H1 (cell line): ENCODE data around the gene DOCK11. TPM values are rescaled to one million over a fixed set of nuclear protein-coding genes. Genes with fewer than 3 reads are reported as not detected.

Experiments used
- CTCF ChIA-PET: fragments of 300-600 bp; sonication (Branson Sonifier 250); formaldehyde crosslinking; loops from one replicate; lab custom pipeline; 2021; ENCODE audit not compliant: partially characterized antibody; lab: Charles Lee
- POLR2A ChIA-PET: fragments of 300-600 bp; sonication (Branson Sonifier 250); formaldehyde crosslinking; loops from one replicate; lab custom pipeline; 2021; ENCODE audit warnings: inconsistent platforms; ENCODE audit not compliant: partially characterized antibody; lab: Charles Lee
- DNase-seq, 2 experiments: peaks; one replicate each; pipeline versions ENCODE4 v3.0.0 to v3.0.0-alpha.2; 2010 to 2022; ENCODE audit warnings: low spot score in 2 of 2, low read depth in 1 of 2, mixed read lengths in 1 of 2
- FAIRE-seq: peaks from 2 replicates; lab custom pipeline; 2011; peaks lifted over from hg19 to GRCh38; lab: Jason Lieb, UNC
- H2AFZ ChIP-seq: 2 replicates; pipeline ENCODE4 v1.8.1; 2012; ENCODE audit warnings: low read length, inconsistent platforms
- H2AK5ac ChIP-seq: 2 replicates; pipeline ENCODE4 v1.6.1; 2013; ENCODE audit warnings: low read depth, low read length
- H2BK120ac ChIP-seq: replicated peaks from 2 replicates; pipeline ENCODE3; 2013; ENCODE audit warnings: low read depth, low read length, inconsistent platforms
- H2BK12ac ChIP-seq: 2 replicates; pipeline ENCODE4 v1.6.1; 2013; ENCODE audit warnings: low read depth, low read length
- H2BK15ac ChIP-seq: 2 replicates; pipeline ENCODE4 v1.6.1; 2013; ENCODE audit warnings: low read length
- H2BK20ac ChIP-seq: 2 replicates; pipeline ENCODE4 v1.6.1; 2013; ENCODE audit warnings: low read length
- H2BK5ac ChIP-seq: 2 replicates; pipeline ENCODE4 v1.6.1; 2013; ENCODE audit warnings: low read depth, low read length
- H3K14ac ChIP-seq: 2 replicates; pipeline ENCODE4 v1.6.1; 2013; ENCODE audit warnings: inconsistent platforms; ENCODE audit not compliant: insufficient read length
- H3K18ac ChIP-seq: 2 replicates; pipeline ENCODE4 v1.6.1; 2013; ENCODE audit warnings: low read length; ENCODE audit errors: extremely low read depth
- H3K23ac ChIP-seq: 2 replicates; pipeline ENCODE4 v1.6.1; 2013; ENCODE audit warnings: inconsistent platforms; ENCODE audit not compliant: insufficient read length
- H3K23me2 ChIP-seq: 2 replicates; pipeline ENCODE4 v1.6.1; 2013; ENCODE audit warnings: low read depth, low read length
- H3K27ac ChIP-seq: 2 replicates; pipeline ENCODE4 v1.6.1; 2011; ENCODE audit warnings: low read depth, low read length, inconsistent platforms
- H3K27me3 ChIP-seq, 4 experiments: replicated peaks in 1 of 4; 1 replicate in 1 of 4; 2 replicates in 3 of 4; pipeline versions ENCODE4 v1.6.1 to v1.8.1; 2011 to 2013; ENCODE audit warnings: low read length in 3 of 4, mild to moderate bottlenecking in 3 of 4, inconsistent platforms in 2 of 4, mixed read lengths in 2 of 4, moderate library complexity in 1 of 4; ENCODE audit not compliant: control insufficient read depth in 3 of 4, insufficient read depth in 3 of 4; ENCODE audit errors: extremely low read depth in 1 of 4
- H3K36me3 ChIP-seq, 4 experiments: 2 replicates each; pipeline versions ENCODE4 v1.6.1 to v1.8.1; 2011 to 2013; ENCODE audit warnings: mild to moderate bottlenecking in 4 of 4, low read length in 3 of 4, moderate library complexity in 2 of 4, control low read depth in 1 of 4, inconsistent platforms in 1 of 4; ENCODE audit not compliant: insufficient read depth in 4 of 4, control insufficient read depth in 2 of 4
- H3K4ac ChIP-seq: replicated peaks from 2 replicates; pipeline ENCODE3; 2013; ENCODE audit warnings: low read length, low read depth, mixed read lengths, inconsistent platforms; ENCODE audit not compliant: insufficient read length
- H3K4me1 ChIP-seq, 4 experiments: replicated peaks in 1 of 4; 1 replicate in 1 of 4; 2 replicates in 3 of 4; pipeline versions ENCODE4 v1.6.1 to v1.8.1; 2011 to 2013; ENCODE audit warnings: low read length in 3 of 4, inconsistent platforms in 2 of 4, mixed read lengths in 1 of 4; ENCODE audit not compliant: insufficient read depth in 4 of 4, control insufficient read depth in 3 of 4
- H3K4me2 ChIP-seq, 2 experiments: 2 replicates each; pipeline versions ENCODE4 v1.6.1 to v1.8.1; 2011 to 2013; ENCODE audit warnings: low read depth in 2 of 2, low read length in 2 of 2, control low read depth in 1 of 2, inconsistent platforms in 1 of 2, mild to moderate bottlenecking in 1 of 2; ENCODE audit not compliant: insufficient read depth in 1 of 2
- H3K4me3 ChIP-seq, 4 experiments: fragments of 200-600, 300-600 bp in 1 of 4; sonication (generic), shearing (Covaris generic), sonication (Bioruptor Twin) in 1 of 4; 2 replicates each; pipeline versions ENCODE4 v1.5.1 to v1.8.1; 2011 to 2016; ENCODE audit warnings: low read length in 4 of 4, low read depth in 3 of 4, control low read depth in 2 of 4, inconsistent platforms in 2 of 4, mild to moderate bottlenecking in 2 of 4, mixed read lengths in 1 of 4, moderate library complexity in 1 of 4; ENCODE audit not compliant: insufficient read depth in 2 of 4; ENCODE audit errors: extremely low read depth in 1 of 4
- H3K56ac ChIP-seq: replicated peaks from 2 replicates; pipeline ENCODE3; 2013; ENCODE audit warnings: low read depth, mild to moderate bottlenecking, mixed read lengths, low read length, inconsistent platforms; ENCODE audit not compliant: insufficient read length
- H3K79me1 ChIP-seq: 2 replicates; pipeline ENCODE4 v1.6.1; 2013; ENCODE audit warnings: low read depth, low read length, control low read depth
- H3K79me2 ChIP-seq, 2 experiments: 2 replicates each; pipeline versions ENCODE4 v1.6.1 to v1.8.1; 2012 to 2013; ENCODE audit warnings: low read length in 2 of 2, mild to moderate bottlenecking in 2 of 2, inconsistent platforms in 1 of 2; ENCODE audit not compliant: insufficient read depth in 2 of 2, control insufficient read depth in 1 of 2
- H3K9ac ChIP-seq, 4 experiments: replicated peaks in 1 of 4; 1 replicate in 1 of 4; 2 replicates in 3 of 4; pipeline versions ENCODE4 v1.6.1 to v1.8.1; 2011 to 2013; ENCODE audit warnings: low read depth in 3 of 4, low read length in 3 of 4, control low read depth in 2 of 4, mild to moderate bottlenecking in 2 of 4, moderate library complexity in 2 of 4, inconsistent platforms in 1 of 4; ENCODE audit errors: extremely low read depth in 1 of 4
- H3K9me3 ChIP-seq, 2 experiments: 2 replicates each; pipeline versions ENCODE4 v1.6.1 to v1.8.1; 2012 to 2013; ENCODE audit warnings: mild to moderate bottlenecking in 2 of 2, moderate library complexity in 2 of 2, control low read depth in 1 of 2, inconsistent platforms in 1 of 2, low read depth in 1 of 2, low read length in 1 of 2, mixed read lengths in 1 of 2; ENCODE audit not compliant: insufficient read depth in 2 of 2
- H4K20me1 ChIP-seq, 2 experiments: replicated peaks in 1 of 2; 2 replicates each; pipeline versions ENCODE3 to v1.8.1; 2011 to 2013; ENCODE audit warnings: inconsistent platforms in 2 of 2, low read length in 2 of 2, mild to moderate bottlenecking in 1 of 2; ENCODE audit not compliant: insufficient read depth in 2 of 2, control insufficient read depth in 1 of 2
- H4K5ac ChIP-seq: 2 replicates; pipeline ENCODE4 v1.6.1; 2013; ENCODE audit warnings: low read length, low read depth, mixed read lengths, inconsistent platforms; ENCODE audit not compliant: insufficient read length
- H4K8ac ChIP-seq: 2 replicates; pipeline ENCODE4 v1.8.0; 2013; ENCODE audit warnings: mild to moderate bottlenecking, moderate library complexity, low read length, inconsistent platforms; ENCODE audit not compliant: insufficient read depth; ENCODE audit errors: extremely low read depth
- H4K91ac ChIP-seq: replicated peaks from 2 replicates; pipeline ENCODE3; 2013; ENCODE audit warnings: low read length, mixed read lengths, inconsistent platforms; ENCODE audit not compliant: insufficient read length
- ASH2L ChIP-seq: fragments of 200-600, 300-600 bp; sonication (generic); IDR thresholded peaks from one replicate; pipeline ENCODE4 v1.7.1; 2017; ENCODE audit warnings: low read length
- CBX8 ChIP-seq: fragments of 300-800, 300-1000 bp; sonication (generic); IDR thresholded peaks from 2 replicates; pipeline ENCODE4 v1.7.1; 2016; ENCODE audit warnings: low read depth, low read length, borderline replicate concordance
- CREB1 ChIP-seq: IDR thresholded peaks from 2 replicates; pipeline ENCODE4 v1.6.1; 2012; ENCODE audit warnings: inconsistent platforms
- EP300 ChIP-seq, 2 experiments: IDR thresholded peaks; 1 replicate in 1 of 2; 2 replicates in 1 of 2; pipeline ENCODE4 v1.6.1; 2011 to 2012; ENCODE audit warnings: low read depth in 2 of 2, low read length in 2 of 2, mild to moderate bottlenecking in 2 of 2, borderline replicate concordance in 1 of 2, inconsistent platforms in 1 of 2, moderate library complexity in 1 of 2
- JUN ChIP-seq: IDR thresholded peaks from 2 replicates; pipeline ENCODE4 v1.6.1; 2011; ENCODE audit warnings: low read depth, mild to moderate bottlenecking, improper control_type of control experiment, low read length
- KDM1A ChIP-seq: fragments of 200-600, 300-600 bp; sonication (generic); IDR thresholded peaks from 2 replicates; pipeline ENCODE4 v1.7.1; 2016; ENCODE audit warnings: mild to moderate bottlenecking, low read length, borderline replicate concordance
- POLR2AphosphoS5 ChIP-seq: IDR thresholded peaks from 2 replicates; pipeline ENCODE4 v1.6.1; 2011; ENCODE audit warnings: low read depth, low read length
- SAP30 ChIP-seq: fragments of 300-600 bp; sonication (generic); IDR thresholded peaks from 2 replicates; pipeline ENCODE4 v1.7.1; 2012; ENCODE audit warnings: low read length, moderate library complexity, mild to moderate bottlenecking, inconsistent platforms; ENCODE audit not compliant: insufficient read depth, insufficient replicate concordance
- SIRT6 ChIP-seq: IDR thresholded peaks from one replicate; pipeline ENCODE4 v1.7.1; 2012; ENCODE audit warnings: low read length, inconsistent platforms
- TAF1 ChIP-seq: IDR thresholded peaks from 2 replicates; pipeline ENCODE4 v1.6.1; 2011; ENCODE audit warnings: mild to moderate bottlenecking, low read depth, low read length
- WGBS, 2 experiments: shearing (Covaris generic) in 1 of 2; methylation state at CpG; one replicate each; pipeline versions ENCODE4 v1.1.6 to v1.1.7; 2013 to 2015; ENCODE audit warnings: low lambda C conversion rate in 2 of 2, mixed read lengths in 2 of 2, inconsistent platforms in 1 of 2, low coverage in 1 of 2, missing lambda C conversion rate in 1 of 2; ENCODE audit not compliant: insufficient replicate concordance in 2 of 2, insufficient coverage in 1 of 2, insufficient read length in 1 of 2; ENCODE audit errors: extremely low coverage in 1 of 2, missing lambda C conversion rate in 1 of 2; 5-methylcytosine and 5-hydroxymethylcytosine counted together
- polyA plus RNA-seq, 7 experiments: library from polyadenylated mRNA; depleted of rRNA in 3 of 7; stranded (reverse) in 5 of 7; unstranded in 2 of 7; fragments of >200 nt in 5 of 7; fragments of 200-250 nt in 2 of 7; gene quantifications; 1 replicate in 5 of 7; 2 replicates in 1 of 7; 4 replicates in 1 of 7; pipeline versions ENCODE4 v1.2.1 to v1.2.3, GENCODE V29; 2011 to 2013; ENCODE audit warnings: missing spikeins in 2 of 7, mixed read lengths in 2 of 7
- total RNA-seq: library from RNA; stranded (reverse); fragmentation: NEBNext Ultra II Directional; extraction: Animal tissue kit (Norgen Biotek cat#: 25700); gene quantifications from 2 replicates; pipeline ENCODE4 v1.2.1, GENCODE V29; 2021
- TF ChIP-seq, protein P1 (sequence below): IDR thresholded peaks from 2 replicates; pipeline ENCODE4 v1.6.1; 2011; ENCODE audit warnings: low read length, improper control_type of control experiment
- TF ChIP-seq, protein P2 (sequence below): IDR thresholded peaks from 2 replicates; pipeline ENCODE4 v1.6.1; 2012; ENCODE audit warnings: low read length, inconsistent platforms

DOCK11 gene
- total and polyA plus RNA-seq, 2 of the 8 experiments (the other 6 are each of a cell fraction or from before 2014, with no cell fraction given) = 4.9 to 12.0 TPM

- no peak overlapping the region for H4K5ac ChIP-seq
- no peak overlapping the region for H3K14ac ChIP-seq
- H3K79me1 ChIP-seq = no peaks in the 10 kb centered on the region
- 91% methylated on average over 5 of the region's 6 CpGs; no CpG with 5 or more reads in 1 of the 2 experiments for WGBS, 2 experiments
- H4K91ac ChIP-seq = no peak overlapping the region
- H3K56ac ChIP-seq = no peak overlapping the region
- H3K79me2 ChIP-seq = no peaks in the 10 kb centered on the region
- no peaks in the 10 kb centered on the region for H3K36me3 ChIP-seq
- H3K27me3 ChIP-seq = no peaks in the 10 kb centered on the region
- no peak overlapping the region for H2BK12ac ChIP-seq
- no peak overlapping the region for H2BK5ac ChIP-seq
- no peak overlapping the region for H3K9ac ChIP-seq
- no peak overlapping the region for H2BK20ac ChIP-seq
- H4K8ac ChIP-seq = no peak overlapping the region
- no peak overlapping the region for H3K27ac ChIP-seq
- H3K4me1 ChIP-seq = no peaks in the 10 kb centered on the region
- CTCF ChIA-PET = interaction anchor here (0.7 to 1.0 kb wide), 2 partner anchors 12 to 53 kb away, joined by 3 read pairs; no protein-coding TSS in a partner anchor
- POLR2A ChIA-PET = no interaction called here
- H2BK120ac ChIP-seq = no peak overlapping the region
- no peak for DNase-seq
- no peak overlapping the region for H3K4ac ChIP-seq
- no peak overlapping the region for H3K4me3 ChIP-seq
- H3K23ac ChIP-seq = no peak overlapping the region
- H3K23me2 ChIP-seq = no peaks in the 10 kb centered on the region
- H2AFZ ChIP-seq = no peak overlapping the region
- FAIRE-seq = no peak
- no peaks in the 10 kb centered on the region for H3K9me3 ChIP-seq
- no peak overlapping the region for H3K4me2 ChIP-seq
- H2AK5ac ChIP-seq = no peak overlapping the region
- no peaks in the 10 kb centered on the region for H4K20me1 ChIP-seq
- no peak overlapping the region for H3K18ac ChIP-seq
- no peak overlapping the region for H2BK15ac ChIP-seq
- TF ChIP-seq CREB1 (no peak), EP300 (IDR thresholded peaks at IDR 0.05; ENCODE audit: borderline replicate concordance in 1 of 2, low read depth in 2 of 2, low read length in 2 of 2) (no peak), CBX8 (no peak), SIRT6 (no peak), POLR2AphosphoS5 (no peak), SAP30 (no peak), KDM1A (no peak), JUN (no peak), ASH2L (no peak), TAF1 (no peak)
- TF ChIP-seq, protein P1, sequence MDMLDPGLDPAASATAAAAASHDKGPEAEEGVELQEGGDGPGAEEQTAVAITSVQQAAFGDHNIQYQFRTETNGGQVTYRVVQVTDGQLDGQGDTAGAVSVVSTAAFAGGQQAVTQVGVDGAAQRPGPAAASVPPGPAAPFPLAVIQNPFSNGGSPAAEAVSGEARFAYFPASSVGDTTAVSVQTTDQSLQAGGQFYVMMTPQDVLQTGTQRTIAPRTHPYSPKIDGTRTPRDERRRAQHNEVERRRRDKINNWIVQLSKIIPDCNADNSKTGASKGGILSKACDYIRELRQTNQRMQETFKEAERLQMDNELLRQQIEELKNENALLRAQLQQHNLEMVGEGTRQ = no peak
- TF ChIP-seq, protein P2, sequence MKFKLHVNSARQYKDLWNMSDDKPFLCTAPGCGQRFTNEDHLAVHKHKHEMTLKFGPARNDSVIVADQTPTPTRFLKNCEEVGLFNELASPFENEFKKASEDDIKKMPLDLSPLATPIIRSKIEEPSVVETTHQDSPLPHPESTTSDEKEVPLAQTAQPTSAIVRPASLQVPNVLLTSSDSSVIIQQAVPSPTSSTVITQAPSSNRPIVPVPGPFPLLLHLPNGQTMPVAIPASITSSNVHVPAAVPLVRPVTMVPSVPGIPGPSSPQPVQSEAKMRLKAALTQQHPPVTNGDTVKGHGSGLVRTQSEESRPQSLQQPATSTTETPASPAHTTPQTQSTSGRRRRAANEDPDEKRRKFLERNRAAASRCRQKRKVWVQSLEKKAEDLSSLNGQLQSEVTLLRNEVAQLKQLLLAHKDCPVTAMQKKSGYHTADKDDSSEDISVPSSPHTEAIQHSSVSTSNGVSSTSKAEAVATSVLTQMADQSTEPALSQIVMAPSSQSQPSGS = no peak
These were observed 31.1 kb upstream of the DOCK11 start for GRCh38 chrX:118464501-118464900.
